ENCODE results near the gene IL9R. TPM values are rescaled to one million over a fixed set of nuclear protein-coding genes. Genes with fewer than 3 reads are reported as not detected.
A peak's percentile ranks its signal among the peaks of the same experiment; 100 is the strongest.

The IL9R gene
- total and polyA plus RNA-seq, 9 of the 15 experiments (the other 6 are each of a cell fraction or from before 2014, with no cell fraction given): 0.58 to 2.7 (median 1.6) TPM

DNA sequence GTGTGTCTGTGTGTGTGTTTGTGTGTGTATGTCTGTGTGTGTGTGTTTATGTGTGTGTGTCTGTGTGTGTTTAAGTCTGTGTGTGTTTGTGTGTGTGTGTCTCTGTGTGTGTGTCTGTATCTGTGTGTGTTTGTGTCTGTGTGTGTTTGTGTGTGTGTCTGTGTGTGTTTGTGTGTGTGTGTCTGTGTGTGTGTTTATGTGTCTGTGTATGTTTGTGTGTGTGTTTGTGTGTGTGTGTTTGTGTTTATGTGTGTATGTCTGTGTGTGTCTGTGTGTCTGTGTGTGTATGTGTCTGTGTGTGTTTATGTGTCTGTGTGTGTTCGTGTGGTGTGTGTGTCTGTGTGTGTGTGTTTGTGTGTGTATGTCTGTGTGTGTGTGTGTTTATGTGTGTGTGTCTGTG lies 11.4 kb downstream of the IL9R start (continued):
- TF ChIP-seq, protein P1, sequence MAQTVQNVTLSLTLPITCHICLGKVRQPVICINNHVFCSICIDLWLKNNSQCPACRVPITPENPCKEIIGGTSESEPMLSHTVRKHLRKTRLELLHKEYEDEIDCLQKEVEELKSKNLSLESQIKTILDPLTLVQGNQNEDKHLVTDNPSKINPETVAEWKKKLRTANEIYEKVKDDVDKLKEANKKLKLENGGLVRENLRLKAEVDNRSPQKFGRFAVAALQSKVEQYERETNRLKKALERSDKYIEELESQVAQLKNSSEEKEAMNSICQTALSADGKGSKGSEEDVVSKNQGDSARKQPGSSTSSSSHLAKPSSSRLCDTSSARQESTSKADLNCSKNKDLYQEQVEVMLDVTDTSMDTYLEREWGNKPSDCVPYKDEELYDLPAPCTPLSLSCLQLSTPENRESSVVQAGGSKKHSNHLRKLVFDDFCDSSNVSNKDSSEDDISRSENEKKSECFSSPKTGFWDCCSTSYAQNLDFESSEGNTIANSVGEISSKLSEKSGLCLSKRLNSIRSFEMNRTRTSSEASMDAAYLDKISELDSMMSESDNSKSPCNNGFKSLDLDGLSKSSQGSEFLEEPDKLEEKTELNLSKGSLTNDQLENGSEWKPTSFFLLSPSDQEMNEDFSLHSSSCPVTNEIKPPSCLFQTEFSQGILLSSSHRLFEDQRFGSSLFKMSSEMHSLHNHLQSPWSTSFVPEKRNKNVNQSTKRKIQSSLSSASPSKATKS (CRISPR knock-in tag; IDR thresholded peaks at IDR 0.05): no peak
- TF ChIP-seq ZNF699 (CRISPR knock-in tag; IDR thresholded peaks at IDR 0.05; ENCODE audit: insufficient replicate concordance): no peak
- TF ChIP-seq, protein P2, sequence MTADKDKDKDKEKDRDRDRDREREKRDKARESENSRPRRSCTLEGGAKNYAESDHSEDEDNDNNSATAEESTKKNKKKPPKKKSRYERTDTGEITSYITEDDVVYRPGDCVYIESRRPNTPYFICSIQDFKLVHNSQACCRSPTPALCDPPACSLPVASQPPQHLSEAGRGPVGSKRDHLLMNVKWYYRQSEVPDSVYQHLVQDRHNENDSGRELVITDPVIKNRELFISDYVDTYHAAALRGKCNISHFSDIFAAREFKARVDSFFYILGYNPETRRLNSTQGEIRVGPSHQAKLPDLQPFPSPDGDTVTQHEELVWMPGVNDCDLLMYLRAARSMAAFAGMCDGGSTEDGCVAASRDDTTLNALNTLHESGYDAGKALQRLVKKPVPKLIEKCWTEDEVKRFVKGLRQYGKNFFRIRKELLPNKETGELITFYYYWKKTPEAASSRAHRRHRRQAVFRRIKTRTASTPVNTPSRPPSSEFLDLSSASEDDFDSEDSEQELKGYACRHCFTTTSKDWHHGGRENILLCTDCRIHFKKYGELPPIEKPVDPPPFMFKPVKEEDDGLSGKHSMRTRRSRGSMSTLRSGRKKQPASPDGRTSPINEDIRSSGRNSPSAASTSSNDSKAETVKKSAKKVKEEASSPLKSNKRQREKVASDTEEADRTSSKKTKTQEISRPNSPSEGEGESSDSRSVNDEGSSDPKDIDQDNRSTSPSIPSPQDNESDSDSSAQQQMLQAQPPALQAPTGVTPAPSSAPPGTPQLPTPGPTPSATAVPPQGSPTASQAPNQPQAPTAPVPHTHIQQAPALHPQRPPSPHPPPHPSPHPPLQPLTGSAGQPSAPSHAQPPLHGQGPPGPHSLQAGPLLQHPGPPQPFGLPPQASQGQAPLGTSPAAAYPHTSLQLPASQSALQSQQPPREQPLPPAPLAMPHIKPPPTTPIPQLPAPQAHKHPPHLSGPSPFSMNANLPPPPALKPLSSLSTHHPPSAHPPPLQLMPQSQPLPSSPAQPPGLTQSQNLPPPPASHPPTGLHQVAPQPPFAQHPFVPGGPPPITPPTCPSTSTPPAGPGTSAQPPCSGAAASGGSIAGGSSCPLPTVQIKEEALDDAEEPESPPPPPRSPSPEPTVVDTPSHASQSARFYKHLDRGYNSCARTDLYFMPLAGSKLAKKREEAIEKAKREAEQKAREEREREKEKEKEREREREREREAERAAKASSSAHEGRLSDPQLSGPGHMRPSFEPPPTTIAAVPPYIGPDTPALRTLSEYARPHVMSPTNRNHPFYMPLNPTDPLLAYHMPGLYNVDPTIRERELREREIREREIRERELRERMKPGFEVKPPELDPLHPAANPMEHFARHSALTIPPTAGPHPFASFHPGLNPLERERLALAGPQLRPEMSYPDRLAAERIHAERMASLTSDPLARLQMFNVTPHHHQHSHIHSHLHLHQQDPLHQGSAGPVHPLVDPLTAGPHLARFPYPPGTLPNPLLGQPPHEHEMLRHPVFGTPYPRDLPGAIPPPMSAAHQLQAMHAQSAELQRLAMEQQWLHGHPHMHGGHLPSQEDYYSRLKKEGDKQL (CRISPR knock-in tag; IDR thresholded peaks at IDR 0.05; ENCODE audit: borderline replicate concordance): no peak
- no peak for TF ChIP-seq ZNF830 (CRISPR knock-in tag; IDR thresholded peaks at IDR 0.05)
- TF ChIP-seq, protein P3, sequence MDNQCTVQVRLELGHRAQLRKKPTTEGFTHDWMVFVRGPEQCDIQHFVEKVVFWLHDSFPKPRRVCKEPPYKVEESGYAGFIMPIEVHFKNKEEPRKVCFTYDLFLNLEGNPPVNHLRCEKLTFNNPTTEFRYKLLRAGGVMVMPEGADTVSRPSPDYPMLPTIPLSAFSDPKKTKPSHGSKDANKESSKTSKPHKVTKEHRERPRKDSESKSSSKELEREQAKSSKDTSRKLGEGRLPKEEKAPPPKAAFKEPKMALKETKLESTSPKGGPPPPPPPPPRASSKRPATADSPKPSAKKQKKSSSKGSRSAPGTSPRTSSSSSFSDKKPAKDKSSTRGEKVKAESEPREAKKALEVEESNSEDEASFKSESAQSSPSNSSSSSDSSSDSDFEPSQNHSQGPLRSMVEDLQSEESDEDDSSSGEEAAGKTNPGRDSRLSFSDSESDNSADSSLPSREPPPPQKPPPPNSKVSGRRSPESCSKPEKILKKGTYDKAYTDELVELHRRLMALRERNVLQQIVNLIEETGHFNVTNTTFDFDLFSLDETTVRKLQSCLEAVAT (IDR thresholded peaks at IDR 0.05): peak; percentile 53 to 66; a peak in 1 of 4 replicates
- TF ChIP-seq DACH1 (IDR thresholded peaks at IDR 0.05; ENCODE audit: partially characterized antibody): no peak
- TF ChIP-seq SREBF1 (IDR thresholded peaks at IDR 0.05; ENCODE audit: borderline replicate concordance, low read depth, low read length): no peak
- TF ChIP-seq ZNF3 (CRISPR knock-in tag; IDR thresholded peaks at IDR 0.05): no peak
- TF ChIP-seq, protein P4, sequence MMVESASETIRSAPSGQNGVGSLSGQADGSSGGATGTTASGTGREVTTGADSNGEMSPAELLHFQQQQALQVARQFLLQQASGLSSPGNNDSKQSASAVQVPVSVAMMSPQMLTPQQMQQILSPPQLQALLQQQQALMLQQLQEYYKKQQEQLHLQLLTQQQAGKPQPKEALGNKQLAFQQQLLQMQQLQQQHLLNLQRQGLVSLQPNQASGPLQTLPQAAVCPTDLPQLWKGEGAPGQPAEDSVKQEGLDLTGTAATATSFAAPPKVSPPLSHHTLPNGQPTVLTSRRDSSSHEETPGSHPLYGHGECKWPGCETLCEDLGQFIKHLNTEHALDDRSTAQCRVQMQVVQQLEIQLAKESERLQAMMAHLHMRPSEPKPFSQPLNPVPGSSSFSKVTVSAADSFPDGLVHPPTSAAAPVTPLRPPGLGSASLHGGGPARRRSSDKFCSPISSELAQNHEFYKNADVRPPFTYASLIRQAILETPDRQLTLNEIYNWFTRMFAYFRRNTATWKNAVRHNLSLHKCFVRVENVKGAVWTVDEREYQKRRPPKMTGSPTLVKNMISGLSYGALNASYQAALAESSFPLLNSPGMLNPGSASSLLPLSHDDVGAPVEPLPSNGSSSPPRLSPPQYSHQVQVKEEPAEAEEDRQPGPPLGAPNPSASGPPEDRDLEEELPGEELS (CRISPR knock-in tag; IDR thresholded peaks at IDR 0.05; ENCODE audit: borderline replicate concordance): no peak
- TF ChIP-seq, protein P5, sequence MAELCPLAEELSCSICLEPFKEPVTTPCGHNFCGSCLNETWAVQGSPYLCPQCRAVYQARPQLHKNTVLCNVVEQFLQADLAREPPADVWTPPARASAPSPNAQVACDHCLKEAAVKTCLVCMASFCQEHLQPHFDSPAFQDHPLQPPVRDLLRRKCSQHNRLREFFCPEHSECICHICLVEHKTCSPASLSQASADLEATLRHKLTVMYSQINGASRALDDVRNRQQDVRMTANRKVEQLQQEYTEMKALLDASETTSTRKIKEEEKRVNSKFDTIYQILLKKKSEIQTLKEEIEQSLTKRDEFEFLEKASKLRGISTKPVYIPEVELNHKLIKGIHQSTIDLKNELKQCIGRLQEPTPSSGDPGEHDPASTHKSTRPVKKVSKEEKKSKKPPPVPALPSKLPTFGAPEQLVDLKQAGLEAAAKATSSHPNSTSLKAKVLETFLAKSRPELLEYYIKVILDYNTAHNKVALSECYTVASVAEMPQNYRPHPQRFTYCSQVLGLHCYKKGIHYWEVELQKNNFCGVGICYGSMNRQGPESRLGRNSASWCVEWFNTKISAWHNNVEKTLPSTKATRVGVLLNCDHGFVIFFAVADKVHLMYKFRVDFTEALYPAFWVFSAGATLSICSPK (IDR thresholded peaks at IDR 0.05; ENCODE audit: borderline replicate concordance): no peak
- no peak for TF ChIP-seq SMAD1 (IDR thresholded peaks at IDR 0.05; ENCODE audit: low read depth, low read length, partially characterized antibody)
- no peak for TF ChIP-seq KDM4B (IDR thresholded peaks at IDR 0.05; ENCODE audit: borderline replicate concordance in 2 of 2, low read depth in 1 of 2)
- no peak for TF ChIP-seq ZNF165 (CRISPR knock-in tag; IDR thresholded peaks at IDR 0.05; ENCODE audit: borderline replicate concordance)
